ENCODE measurements around the gene C11orf24. TPM values are rescaled to one million over a fixed set of nuclear protein-coding genes. Genes with fewer than 3 reads are reported as not detected.

Gene C11orf24
- total and polyA plus RNA-seq, 2 of the 8 experiments (the other 6 are each of a cell fraction or from before 2014, with no cell fraction given), result 45.4 to 51.7 TPM

GRCh38 chr11:68297494-68297811, 25.7 kb upstream of the C11orf24 start (continued):
- no peak for TF ChIP-seq ZNF274 (IDR thresholded peaks at IDR 0.05; ENCODE audit: borderline replicate concordance, extremely low read depth, low read length)
- no peak for TF ChIP-seq CBX5 (IDR thresholded peaks at IDR 0.05; ENCODE audit: low read depth, low read length)
- no peak for TF ChIP-seq TEAD4 (IDR thresholded peaks at IDR 0.05; ENCODE audit: low read depth, low read length)
